IPS-15b (cell line): Measurements from ENCODE around the gene CD22.
"Not testable (repeated sequence)": the region's sequence is repeated elsewhere in the genome, so short reads cannot be mapped to it uniquely, and the experiment has no call there.

Experiments
- H3K27me3 ChIP-seq: one replicate; pipeline ENCODE4 v1.6.1; 2013; ENCODE audit warnings: low read length; ENCODE audit not compliant: control insufficient read depth, insufficient read depth
- H3K36me3 ChIP-seq: one replicate; pipeline ENCODE4 v1.6.1; 2013; ENCODE audit warnings: low read length; ENCODE audit not compliant: control insufficient read depth, insufficient read depth
- H3K4me1 ChIP-seq: one replicate; pipeline ENCODE4 v1.6.1; 2013; ENCODE audit warnings: mild to moderate bottlenecking, low read length; ENCODE audit not compliant: control insufficient read depth, insufficient read depth
- H3K4me3 ChIP-seq: one replicate; pipeline ENCODE4 v1.5.1; 2013; ENCODE audit warnings: low read depth, low read length
- H3K9ac ChIP-seq: one replicate; pipeline ENCODE4 v1.6.1; 2013; ENCODE audit warnings: low read depth, mild to moderate bottlenecking, low read length
- H3K9me3 ChIP-seq: one replicate; pipeline ENCODE4 v1.6.1; 2013; ENCODE audit warnings: mild to moderate bottlenecking, low read length; ENCODE audit not compliant: control insufficient read depth, insufficient read depth

CD22 gene

DNA sequence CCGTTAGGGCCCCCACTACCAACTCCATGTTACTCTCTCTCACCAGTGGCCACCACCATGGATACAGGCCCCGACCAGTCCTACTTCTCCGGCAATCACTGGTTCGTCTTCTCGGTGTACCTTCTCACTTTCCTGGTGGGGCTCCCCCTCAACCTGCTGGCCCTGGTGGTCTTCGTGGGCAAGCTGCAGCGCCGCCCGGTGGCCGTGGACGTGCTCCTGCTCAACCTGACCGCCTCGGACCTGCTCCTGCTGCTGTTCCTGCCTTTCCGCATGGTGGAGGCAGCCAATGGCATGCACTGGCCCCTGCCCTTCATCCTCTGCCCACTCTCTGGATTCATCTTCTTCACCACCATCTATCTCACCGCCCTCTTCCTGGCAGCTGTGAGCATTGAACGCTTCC lies 29.8 kb downstream of the CD22 start:
- H3K27me3 ChIP-seq, H3K36me3 ChIP-seq, H3K9me3 ChIP-seq, H3K9ac ChIP-seq, H3K4me3 ChIP-seq, H3K4me1 ChIP-seq: not testable (repeated sequence)

DNA sequence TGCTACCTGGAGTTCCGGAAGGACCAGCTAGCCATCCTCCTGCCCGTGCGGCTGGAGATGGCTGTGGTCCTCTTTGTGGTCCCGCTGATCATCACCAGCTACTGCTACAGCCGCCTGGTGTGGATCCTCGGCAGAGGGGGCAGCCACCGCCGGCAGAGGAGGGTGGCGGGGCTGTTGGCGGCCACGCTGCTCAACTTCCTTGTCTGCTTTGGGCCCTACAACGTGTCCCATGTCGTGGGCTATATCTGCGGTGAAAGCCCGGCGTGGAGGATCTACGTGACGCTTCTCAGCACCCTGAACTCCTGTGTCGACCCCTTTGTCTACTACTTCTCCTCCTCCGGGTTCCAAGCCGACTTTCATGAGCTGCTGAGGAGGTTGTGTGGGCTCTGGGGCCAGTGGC lies 30.4 kb downstream of the CD22 start:
- H3K4me1 ChIP-seq = not testable (repeated sequence)

DNA sequence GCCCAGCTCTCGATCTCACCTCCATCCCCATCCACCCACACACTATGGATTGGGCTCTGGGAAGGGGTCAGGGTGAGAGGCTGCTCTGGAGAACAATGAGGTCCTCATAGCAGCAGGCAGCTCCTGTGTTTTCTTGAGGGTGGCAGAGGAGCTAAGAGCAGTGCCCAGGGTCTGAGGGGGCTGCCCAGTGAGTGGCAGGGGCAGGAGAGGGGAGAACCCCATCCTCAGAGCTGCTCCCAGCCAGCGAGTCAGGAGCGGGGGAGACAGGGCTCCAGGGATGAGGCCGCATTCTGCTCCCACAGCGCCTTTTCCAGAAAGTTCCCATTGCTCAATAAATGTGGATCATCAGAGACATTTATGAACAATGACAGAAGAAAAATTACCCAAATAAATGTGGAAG lies 31.1 kb downstream of the CD22 start:
- not testable (repeated sequence) for H3K9me3 ChIP-seq, H3K36me3 ChIP-seq, H3K9ac ChIP-seq, H3K4me1 ChIP-seq, H3K4me3 ChIP-seq, H3K27me3 ChIP-seq

More for the DNA sequence above, 30.4 kb downstream of the CD22 start:
- H3K4me3 ChIP-seq, H3K9me3 ChIP-seq, H3K36me3 ChIP-seq, H3K27me3 ChIP-seq, H3K9ac ChIP-seq: not testable (repeated sequence)

DNA sequence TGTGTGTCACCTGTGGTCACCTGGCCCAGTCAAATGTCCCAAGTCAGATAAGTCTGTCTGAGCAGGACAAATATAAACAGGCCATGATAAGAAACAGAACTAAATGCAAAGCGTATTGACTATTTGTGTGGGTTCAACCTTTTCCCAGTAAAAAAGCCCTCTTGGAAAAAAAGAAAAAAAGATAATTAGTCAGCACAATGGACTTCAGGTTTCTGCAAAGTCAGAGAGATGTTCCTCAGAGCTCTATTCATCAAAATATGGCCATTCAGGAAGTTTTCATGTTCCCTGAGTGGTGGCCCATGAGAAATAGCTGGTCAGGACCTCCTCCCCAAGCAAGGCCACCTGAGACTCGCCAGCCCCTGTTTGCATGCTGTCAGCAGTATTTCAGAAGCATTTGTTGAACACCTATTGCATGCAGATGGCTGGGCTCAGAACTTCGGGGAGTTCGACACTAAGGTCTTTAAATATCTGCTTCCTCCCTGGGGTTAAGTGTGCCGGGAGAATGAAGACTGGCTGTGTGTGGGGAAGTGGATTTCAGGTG lies 32.0 kb downstream of the CD22 start:
- Histone ChIP-seq H3K36me3 (no peaks in the 10 kb centered on the region), H3K4me1 (no peaks in the 10 kb centered on the region), H3K4me3 (no peak overlapping the region), H3K27me3 (no peaks in the 10 kb centered on the region), H3K9me3 (no peaks in the 10 kb centered on the region), H3K9ac (no peak overlapping the region)

DNA sequence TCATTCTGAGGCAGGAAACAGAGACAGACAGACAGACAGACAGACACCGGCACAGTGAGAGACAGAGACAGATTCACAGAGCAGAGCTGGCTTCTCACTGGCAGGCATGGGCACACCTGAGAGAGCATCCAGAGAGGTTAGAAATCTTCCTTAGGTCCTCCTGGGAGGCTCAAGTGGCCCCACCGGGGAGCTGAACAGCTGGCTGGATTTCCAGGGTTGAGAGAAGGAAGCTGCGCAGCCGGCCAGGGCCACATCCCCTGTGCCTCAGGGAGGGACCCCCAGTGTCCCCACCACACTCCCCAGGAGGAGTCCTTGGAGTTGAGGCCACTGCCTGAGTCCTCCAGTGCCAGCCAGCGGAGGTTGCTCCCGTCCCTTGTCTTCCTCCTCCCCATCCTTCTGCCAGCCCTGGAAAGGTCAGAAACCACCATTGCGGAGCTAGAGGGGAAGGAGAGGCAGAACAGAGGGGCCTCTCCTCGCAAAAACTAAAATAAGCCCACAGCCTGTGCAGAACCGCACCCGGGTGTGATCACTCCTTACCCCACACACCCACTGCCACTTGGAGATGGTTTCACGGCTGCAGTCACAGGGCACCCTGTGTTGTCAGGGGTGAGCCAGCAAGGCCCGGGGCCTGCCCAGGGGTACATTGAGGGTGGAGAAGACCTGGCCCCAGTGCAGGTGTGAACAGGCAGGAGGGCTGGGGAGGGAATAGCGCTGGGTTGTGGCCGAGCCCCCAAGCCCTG lies 33.4 kb downstream of the CD22 start:
- Histone ChIP-seq H3K4me3 (no peak overlapping the region), H3K9ac (no peak overlapping the region), H3K27me3 (no peaks in the 10 kb centered on the region), H3K4me1 (no peaks in the 10 kb centered on the region), H3K36me3 (no peaks in the 10 kb centered on the region), H3K9me3 (no peaks in the 10 kb centered on the region)

DNA sequence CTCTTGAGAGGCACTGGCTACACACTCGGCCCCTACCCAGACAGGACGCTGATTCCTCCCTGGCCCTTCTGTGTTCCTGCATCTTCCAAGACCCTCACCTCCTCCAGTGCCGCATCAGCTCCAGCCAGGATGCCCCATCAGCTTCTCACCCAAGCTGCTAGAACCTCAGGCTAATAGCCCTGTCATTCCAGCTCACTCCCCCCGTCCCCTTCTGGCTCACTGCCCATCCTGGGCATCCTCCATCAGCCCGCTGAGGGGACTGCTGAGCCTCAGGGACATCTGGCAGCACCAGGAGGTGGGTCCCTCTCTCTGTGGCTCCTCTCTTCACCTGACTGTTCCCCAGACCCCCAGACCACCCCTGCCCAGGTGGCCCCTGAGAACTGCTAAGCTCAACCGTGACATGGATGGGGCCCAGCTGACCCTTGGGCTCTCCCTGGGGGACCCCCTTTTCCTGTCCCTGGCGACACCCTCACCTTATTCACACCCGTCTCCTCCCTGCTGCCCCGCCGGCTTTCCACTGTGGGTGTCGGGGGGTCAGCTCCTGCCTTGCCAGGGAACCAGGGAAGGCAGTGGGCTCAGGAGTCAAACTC lies 34.1 kb downstream of the CD22 start:
- Histone ChIP-seq H3K36me3 (no peaks in the 10 kb centered on the region), H3K4me3 (no peak overlapping the region), H3K9me3 (no peaks in the 10 kb centered on the region), H3K9ac (no peak overlapping the region), H3K27me3 (no peaks in the 10 kb centered on the region), H3K4me1 (no peaks in the 10 kb centered on the region)

DNA sequence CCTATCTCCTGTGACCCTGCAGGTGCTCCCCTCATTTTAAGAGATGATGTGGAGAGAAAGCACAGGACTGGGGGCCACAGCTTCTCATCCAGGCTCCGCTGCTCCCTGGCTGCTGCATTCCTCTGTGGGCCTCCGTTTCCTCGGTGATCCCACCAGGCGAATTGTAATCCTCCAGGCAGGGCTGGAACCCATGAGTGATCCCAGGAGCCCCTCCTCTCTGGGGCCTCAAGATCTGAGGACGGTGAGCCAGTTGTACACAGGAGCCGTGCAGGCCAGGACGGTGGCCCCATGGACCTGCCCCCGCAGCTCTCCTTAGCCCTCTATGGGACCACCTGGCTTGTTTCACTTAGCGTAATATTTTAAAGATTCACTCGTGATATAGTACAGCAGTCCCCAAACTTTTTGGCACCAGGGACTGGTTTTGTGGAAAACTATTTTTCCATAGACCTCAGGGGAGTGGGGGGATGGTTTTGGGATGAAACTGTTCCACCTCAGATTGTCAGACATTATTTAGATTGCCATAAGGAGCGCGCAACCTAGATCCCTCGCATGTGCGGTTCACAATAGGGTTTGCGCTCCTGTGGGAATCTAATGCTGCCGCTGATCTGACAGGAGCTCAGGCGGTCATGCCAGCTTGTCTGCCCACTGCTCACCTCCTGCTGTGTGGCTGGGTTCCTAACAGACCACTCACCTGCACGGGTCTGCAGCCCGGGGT lies 34.9 kb downstream of the CD22 start:
- Histone ChIP-seq H3K9ac (no peak overlapping the region), H3K4me1 (no peaks in the 10 kb centered on the region), H3K27me3 (no peaks in the 10 kb centered on the region), H3K9me3 (no peaks in the 10 kb centered on the region), H3K36me3 (no peaks in the 10 kb centered on the region), H3K4me3 (no peak overlapping the region)

DNA sequence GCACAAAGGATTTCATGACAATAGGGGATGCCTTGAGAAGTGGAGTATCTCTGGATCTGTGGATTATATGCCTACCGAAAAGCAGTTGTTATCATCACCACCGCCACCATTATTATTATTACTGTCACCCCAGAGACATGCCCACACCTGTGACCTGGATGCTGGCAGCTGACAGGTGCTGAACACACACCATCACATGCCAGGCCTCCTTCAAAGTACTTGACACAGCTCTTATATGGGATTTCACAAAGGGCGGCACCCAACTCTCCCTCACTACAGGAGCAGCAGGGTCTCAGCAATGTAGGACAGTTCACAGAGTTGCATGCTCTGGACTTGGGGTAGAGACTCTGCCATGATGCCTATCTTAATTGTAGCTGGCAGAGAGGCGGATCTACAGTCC lies 36.3 kb downstream of the CD22 start:
- H3K4me1 ChIP-seq = no peaks in the 10 kb centered on the region
- H3K36me3 ChIP-seq = no peaks in the 10 kb centered on the region
- H3K4me3 ChIP-seq = no peak overlapping the region
- no peak overlapping the region for H3K9ac ChIP-seq
- no peaks in the 10 kb centered on the region for H3K27me3 ChIP-seq
- no peaks in the 10 kb centered on the region for H3K9me3 ChIP-seq

DNA sequence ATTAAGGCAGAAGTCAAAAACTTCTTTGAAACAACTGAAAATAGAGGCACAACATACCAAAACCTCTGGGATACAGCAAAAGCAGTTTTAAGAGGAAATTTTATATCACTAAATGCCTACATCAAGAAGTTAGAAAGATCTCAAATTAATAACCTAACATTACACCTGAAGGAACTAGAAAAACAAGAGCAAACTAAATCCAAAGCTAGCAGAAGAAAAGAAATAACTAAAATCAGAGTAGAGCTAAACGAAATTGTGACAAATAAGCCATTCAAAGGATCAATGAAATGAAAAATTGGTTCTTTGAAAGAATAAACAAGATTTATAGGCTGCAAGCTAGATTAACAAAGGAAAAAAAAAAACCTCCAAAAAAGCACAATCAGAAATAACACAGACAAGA lies 39.4 kb downstream of the CD22 start:
- Histone ChIP-seq H3K36me3 (no peaks in the 10 kb centered on the region), H3K27me3 (no peaks in the 10 kb centered on the region), H3K4me1 (no peaks in the 10 kb centered on the region), H3K9ac (no peak overlapping the region), H3K4me3 (no peak overlapping the region), H3K9me3 (no peaks in the 10 kb centered on the region)

DNA sequence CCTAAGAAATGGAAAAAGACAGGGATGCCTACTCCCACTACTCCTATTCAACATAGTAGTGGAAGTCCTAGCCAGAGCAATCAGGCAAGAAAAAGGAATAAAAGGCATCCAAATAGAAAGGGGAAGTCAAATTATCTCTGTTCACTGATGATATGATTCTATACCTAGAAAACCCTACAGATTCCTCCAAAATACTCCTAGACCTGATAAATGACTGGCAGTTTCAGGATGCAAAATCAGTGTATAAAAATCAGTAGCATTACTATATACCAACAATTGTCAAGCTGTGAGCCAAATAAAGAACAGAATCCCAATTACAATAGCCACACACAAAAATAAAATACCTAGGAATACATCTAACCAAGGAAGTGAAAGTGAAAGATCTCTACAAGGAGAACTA lies 40.5 kb downstream of the CD22 start:
- Histone ChIP-seq H3K9me3 (no peaks in the 10 kb centered on the region), H3K36me3 (no peaks in the 10 kb centered on the region), H3K9ac (no peak overlapping the region), H3K4me3 (no peak overlapping the region), H3K27me3 (no peaks in the 10 kb centered on the region), H3K4me1 (no peaks in the 10 kb centered on the region)

DNA sequence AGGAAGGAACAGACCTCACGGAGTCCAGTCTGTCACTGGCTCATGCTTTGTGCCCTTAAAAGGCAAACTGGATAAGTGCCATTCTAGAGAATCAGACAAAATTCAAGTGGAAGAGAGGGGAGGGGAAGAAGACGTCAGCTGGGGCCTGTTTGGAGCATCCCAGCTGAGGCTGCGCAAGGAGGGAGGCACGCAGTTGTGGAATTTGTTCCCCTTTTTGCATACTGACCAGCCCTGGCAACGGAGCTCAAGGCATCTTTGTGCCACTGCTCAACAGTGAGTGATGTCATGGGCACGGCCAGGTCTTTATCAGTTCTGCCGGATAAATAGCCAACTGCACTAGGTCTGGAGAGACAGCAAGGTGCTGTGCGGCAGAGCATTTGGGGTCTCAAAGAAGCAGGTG lies 41.7 kb downstream of the CD22 start, which contains the start of gene GPR42:
Gene GPR42 (plus strand): TSS at position 347 of the 400 bp plus-strand sequence. CDS start 292 bp downstream, outside the sequence.
- Histone ChIP-seq H3K9me3 (no peaks in the 10 kb centered on the region), H3K27me3 (no peaks in the 10 kb centered on the region), H3K4me3 (no peak within 1 kb of the TSS), H3K4me1 (no peaks in the 10 kb centered on the region), H3K36me3 (no peaks in the 10 kb centered on the region), H3K9ac (no peak within 1 kb of the TSS)

DNA sequence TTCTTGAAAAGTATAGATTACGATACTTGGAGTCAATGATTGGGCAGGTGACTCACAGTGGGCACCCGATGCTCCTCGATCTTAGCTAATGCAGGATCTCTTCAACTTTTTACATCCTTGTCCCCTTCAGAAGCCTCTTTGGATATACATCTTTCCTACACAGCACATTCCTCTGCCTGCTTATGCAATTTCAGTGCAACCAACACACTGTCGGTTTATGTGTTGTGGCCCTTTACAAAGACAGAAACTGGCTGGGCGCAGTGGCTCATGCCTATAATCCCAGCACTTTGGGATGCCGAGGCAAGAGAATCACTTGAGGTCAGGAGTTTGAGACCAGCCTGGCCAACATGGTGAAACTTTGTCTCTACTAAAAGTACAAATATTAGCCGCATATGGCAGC lies 44.5 kb downstream of the CD22 start:
- no peak overlapping the region for H3K4me3 ChIP-seq
- no peaks in the 10 kb centered on the region for H3K36me3 ChIP-seq
- H3K9me3 ChIP-seq = no peaks in the 10 kb centered on the region
- no peaks in the 10 kb centered on the region for H3K27me3 ChIP-seq
- no peaks in the 10 kb centered on the region for H3K4me1 ChIP-seq
- no peak overlapping the region for H3K9ac ChIP-seq
